ENCODE results near the gene ELAVL1. TPM values are rescaled to one million over a fixed set of nuclear protein-coding genes. Genes with fewer than 3 reads are reported as not detected.

Gene ELAVL1
- total and polyA plus RNA-seq, 2 of the 13 experiments (the other 11 are each of a cell fraction or from before 2014, with no cell fraction given) = 27.9 to 38.4 TPM

GRCh38 chr19:7996883-7997282, 8.6 kb downstream of the ELAVL1 start:
- no peaks in the 10 kb centered on the region for H3K27me3 ChIP-seq (ENCODE audit: control insufficient read depth in 1 of 2, insufficient read depth in 2 of 2, low read length in 2 of 2)
- H3K9ac ChIP-seq (ENCODE audit: insufficient read depth, low read depth, low read length) = no peak overlapping the region
- H3K27ac ChIP-seq (ENCODE audit: extremely low read length, insufficient read depth, low read length) = no peak overlapping the region
- H3K9me3 ChIP-seq (ENCODE audit: low read length) = no peaks in the 10 kb centered on the region
- no peak for DNase-seq (ENCODE audit: low spot score)
- TF ChIP-seq ELF4 (CRISPR knock-in tag; IDR thresholded peaks at IDR 0.05; ENCODE audit: borderline replicate concordance) (no peak), ZNF33B (CRISPR knock-in tag; IDR thresholded peaks at IDR 0.05) (no peak), ZNF7 (CRISPR knock-in tag; IDR thresholded peaks at IDR 0.05) (peak; percentile 59; the same call in 1 of the 2 replicates), ZBTB8A (CRISPR knock-in tag; IDR thresholded peaks at IDR 0.05; ENCODE audit: borderline replicate concordance, low read depth) (no peak)
- TF ChIP-seq, protein P1, sequence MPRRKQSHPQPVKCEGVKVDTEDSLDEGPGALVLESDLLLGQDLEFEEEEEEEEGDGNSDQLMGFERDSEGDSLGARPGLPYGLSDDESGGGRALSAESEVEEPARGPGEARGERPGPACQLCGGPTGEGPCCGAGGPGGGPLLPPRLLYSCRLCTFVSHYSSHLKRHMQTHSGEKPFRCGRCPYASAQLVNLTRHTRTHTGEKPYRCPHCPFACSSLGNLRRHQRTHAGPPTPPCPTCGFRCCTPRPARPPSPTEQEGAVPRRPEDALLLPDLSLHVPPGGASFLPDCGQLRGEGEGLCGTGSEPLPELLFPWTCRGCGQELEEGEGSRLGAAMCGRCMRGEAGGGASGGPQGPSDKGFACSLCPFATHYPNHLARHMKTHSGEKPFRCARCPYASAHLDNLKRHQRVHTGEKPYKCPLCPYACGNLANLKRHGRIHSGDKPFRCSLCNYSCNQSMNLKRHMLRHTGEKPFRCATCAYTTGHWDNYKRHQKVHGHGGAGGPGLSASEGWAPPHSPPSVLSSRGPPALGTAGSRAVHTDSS (CRISPR knock-in tag; conservative IDR thresholded peaks at IDR 0.05) = no peak
- no peak for ATAC-seq
- POLR2A ChIA-PET = no interaction called here
- no TSS peak for BruUV-seq (replicated peaks)
- in situ Hi-C loops (cut with HindIII; ENCODE audit: extremely low pct_ligation_motif_present, low pct_unique_long_range_greater_than_20kb) (no loop called here), intact Hi-C loops (cut with micrococcal nuclease; ENCODE audit: unreplicated experiment) (no loop called here)
- H3K4me1 ChIP-seq (ENCODE audit: insufficient read depth, low read length) = peaks cover 58% of the 10 kb centered on the region
- H3K79me2 ChIP-seq (ENCODE audit: insufficient read depth, low read length) = peaks cover 96% of the 10 kb centered on the region
- no peak overlapping the region for H3K4me2 ChIP-seq (ENCODE audit: low read depth, low read length)
- 80% methylated on average over 3 of the region's 3 CpGs for WGBS (ENCODE audit: low lambda C conversion rate)
- CTCF ChIA-PET (ENCODE audit: low intra/inter-chr PET ratio, low total read pairs) = no interaction called here
- H2AFZ ChIP-seq (ENCODE audit: low read length) = no peak overlapping the region
- FAIRE-seq = no peak
- H3K4me3 ChIP-seq (replicated peaks in 1 of 3; ENCODE audit: insufficient read depth in 1 of 3, low read depth in 2 of 3, low read length in 3 of 3) = no peak overlapping the region
- peaks cover 75% of the 10 kb centered on the region for H4K20me1 ChIP-seq (ENCODE audit: insufficient read depth, low read length)
- H3K36me3 ChIP-seq (replicated peaks in 1 of 2; ENCODE audit: control insufficient read depth in 1 of 2, insufficient read depth in 2 of 2, low read length in 2 of 2) = peaks cover 6 to 23% of the 10 kb centered on the region in 2 experiments

DNA sequence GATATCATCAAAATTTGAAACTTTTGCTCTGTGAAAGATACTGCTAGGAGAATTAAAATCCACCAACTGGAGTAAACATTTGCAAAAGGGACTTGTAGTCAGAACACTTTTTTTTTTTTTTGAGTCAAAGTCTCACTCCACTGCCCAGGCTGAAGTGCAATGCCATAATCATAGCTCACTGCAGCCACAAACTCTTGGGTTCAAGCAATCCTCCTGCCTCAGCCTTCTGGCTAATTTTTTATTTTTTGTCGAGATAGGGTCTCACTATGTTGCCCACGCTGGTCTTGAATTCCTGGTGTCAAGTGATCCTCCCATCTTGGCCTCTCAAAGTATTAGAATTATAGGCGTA, 9.7 kb downstream of the ELAVL1 start:
- Histone ChIP-seq H3K27me3 (ENCODE audit: control insufficient read depth in 1 of 2, insufficient read depth in 2 of 2, low read length in 2 of 2) (no peaks in the 10 kb centered on the region), H3K79me2 (ENCODE audit: insufficient read depth, low read length) (peaks cover 92% of the 10 kb centered on the region), H3K9me3 (ENCODE audit: low read length) (no peaks in the 10 kb centered on the region), H4K20me1 (ENCODE audit: insufficient read depth, low read length) (peaks cover 64% of the 10 kb centered on the region), H3K36me3 (replicated peaks in 1 of 2; ENCODE audit: control insufficient read depth in 1 of 2, insufficient read depth in 2 of 2, low read length in 2 of 2) (peaks cover 14 to 32% of the 10 kb centered on the region in 2 experiments), H3K4me1 (ENCODE audit: insufficient read depth, low read length) (peaks cover 47% of the 10 kb centered on the region), H3K9ac (ENCODE audit: insufficient read depth, low read depth, low read length) (no peak overlapping the region), H3K4me3 (replicated peaks in 1 of 3; ENCODE audit: insufficient read depth in 1 of 3, low read depth in 2 of 3, low read length in 3 of 3) (no peak overlapping the region), H2AFZ (ENCODE audit: low read length) (no peak overlapping the region), H3K4me2 (ENCODE audit: low read depth, low read length) (no peak overlapping the region), H3K27ac (ENCODE audit: extremely low read length, insufficient read depth, low read length) (no peak overlapping the region)
- DNase-seq (ENCODE audit: low spot score) (no peak), FAIRE-seq (no peak), ATAC-seq (no peak)
- in situ Hi-C loops (cut with HindIII; ENCODE audit: extremely low pct_ligation_motif_present, low pct_unique_long_range_greater_than_20kb) = no loop called here
- BruUV-seq (replicated peaks) = no TSS peak
- TF ChIP-seq ZKSCAN8 (CRISPR knock-in tag; IDR thresholded peaks at IDR 0.05; ENCODE audit: borderline replicate concordance) (no peak), DZIP1 (CRISPR knock-in tag; IDR thresholded peaks at IDR 0.05) (no peak)
- TF ChIP-seq, protein P2, sequence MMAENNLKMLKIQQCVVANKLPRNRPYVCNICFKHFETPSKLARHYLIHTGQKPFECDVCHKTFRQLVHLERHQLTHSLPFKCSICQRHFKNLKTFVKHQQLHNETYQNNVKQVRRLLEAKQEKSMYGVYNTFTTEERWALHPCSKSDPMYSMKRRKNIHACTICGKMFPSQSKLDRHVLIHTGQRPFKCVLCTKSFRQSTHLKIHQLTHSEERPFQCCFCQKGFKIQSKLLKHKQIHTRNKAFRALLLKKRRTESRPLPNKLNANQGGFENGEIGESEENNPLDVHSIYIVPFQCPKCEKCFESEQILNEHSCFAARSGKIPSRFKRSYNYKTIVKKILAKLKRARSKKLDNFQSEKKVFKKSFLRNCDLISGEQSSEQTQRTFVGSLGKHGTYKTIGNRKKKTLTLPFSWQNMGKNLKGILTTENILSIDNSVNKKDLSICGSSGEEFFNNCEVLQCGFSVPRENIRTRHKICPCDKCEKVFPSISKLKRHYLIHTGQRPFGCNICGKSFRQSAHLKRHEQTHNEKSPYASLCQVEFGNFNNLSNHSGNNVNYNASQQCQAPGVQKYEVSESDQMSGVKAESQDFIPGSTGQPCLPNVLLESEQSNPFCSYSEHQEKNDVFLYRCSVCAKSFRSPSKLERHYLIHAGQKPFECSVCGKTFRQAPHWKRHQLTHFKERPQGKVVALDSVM (CRISPR knock-in tag; IDR thresholded peaks at IDR 0.05) = no peak
- POLR2A ChIA-PET = no interaction called here
- WGBS (ENCODE audit: low lambda C conversion rate) = 91% methylated on average over 3 of the region's 3 CpGs
- CTCF ChIA-PET (ENCODE audit: low intra/inter-chr PET ratio, low total read pairs) = no interaction called here
- intact Hi-C loops (cut with micrococcal nuclease; ENCODE audit: unreplicated experiment) = no loop called here
